Osteocyte (in vitro differentiated cells): ENCODE data around the gene TRPC3. TPM values are rescaled to one million over a fixed set of nuclear protein-coding genes. Genes with fewer than 3 reads are reported as not detected.

ENCODE experiments used
- DNase-seq: peaks from one replicate; pipeline ENCODE4 v3.0.0; 2021; ENCODE audit warnings: mixed read lengths; ENCODE audit not compliant: unreplicated experiment; ENCODE audit errors: extremely low spot score
- H3K27ac Mint-ChIP-seq: one replicate; pipeline ENCODE4 v1.8.0; 2021; ENCODE audit warnings: mild to moderate bottlenecking, mixed read lengths; ENCODE audit not compliant: unreplicated experiment
- H3K27me3 Mint-ChIP-seq: one replicate; pipeline ENCODE4 v1.8.0; 2021; ENCODE audit warnings: mixed read lengths; ENCODE audit not compliant: unreplicated experiment
- H3K36me3 Mint-ChIP-seq: one replicate; pipeline ENCODE4 v1.8.0; 2021; ENCODE audit warnings: mixed read lengths; ENCODE audit not compliant: unreplicated experiment
- H3K4me1 Mint-ChIP-seq: one replicate; pipeline ENCODE4 v1.8.0; 2021; ENCODE audit warnings: mixed read lengths; ENCODE audit not compliant: unreplicated experiment
- H3K4me3 Mint-ChIP-seq: one replicate; pipeline ENCODE4 v1.8.0; 2021; ENCODE audit warnings: mild to moderate bottlenecking, moderate library complexity, mixed read lengths; ENCODE audit not compliant: unreplicated experiment
- H3K9me3 Mint-ChIP-seq: one replicate; pipeline ENCODE4 v1.8.0; 2021; ENCODE audit warnings: mixed read lengths; ENCODE audit not compliant: unreplicated experiment
- total RNA-seq: library from RNA; stranded (reverse); gene quantifications from 2 replicates; pipeline ENCODE4 v1.2.1, GENCODE V29; 2021
- TF ChIP-seq, protein P1 (sequence below): fragments of 200-600 bp; sonication (generic); IDR thresholded peaks from 2 replicates; pipeline ENCODE4 v1.5.0; 2021; ENCODE audit warnings: antibody characterized with exemption, mild to moderate bottlenecking, moderate library complexity

Gene TRPC3
- total RNA-seq, 1 donor from 2014 or later, result 0.67 TPM

DNA sequence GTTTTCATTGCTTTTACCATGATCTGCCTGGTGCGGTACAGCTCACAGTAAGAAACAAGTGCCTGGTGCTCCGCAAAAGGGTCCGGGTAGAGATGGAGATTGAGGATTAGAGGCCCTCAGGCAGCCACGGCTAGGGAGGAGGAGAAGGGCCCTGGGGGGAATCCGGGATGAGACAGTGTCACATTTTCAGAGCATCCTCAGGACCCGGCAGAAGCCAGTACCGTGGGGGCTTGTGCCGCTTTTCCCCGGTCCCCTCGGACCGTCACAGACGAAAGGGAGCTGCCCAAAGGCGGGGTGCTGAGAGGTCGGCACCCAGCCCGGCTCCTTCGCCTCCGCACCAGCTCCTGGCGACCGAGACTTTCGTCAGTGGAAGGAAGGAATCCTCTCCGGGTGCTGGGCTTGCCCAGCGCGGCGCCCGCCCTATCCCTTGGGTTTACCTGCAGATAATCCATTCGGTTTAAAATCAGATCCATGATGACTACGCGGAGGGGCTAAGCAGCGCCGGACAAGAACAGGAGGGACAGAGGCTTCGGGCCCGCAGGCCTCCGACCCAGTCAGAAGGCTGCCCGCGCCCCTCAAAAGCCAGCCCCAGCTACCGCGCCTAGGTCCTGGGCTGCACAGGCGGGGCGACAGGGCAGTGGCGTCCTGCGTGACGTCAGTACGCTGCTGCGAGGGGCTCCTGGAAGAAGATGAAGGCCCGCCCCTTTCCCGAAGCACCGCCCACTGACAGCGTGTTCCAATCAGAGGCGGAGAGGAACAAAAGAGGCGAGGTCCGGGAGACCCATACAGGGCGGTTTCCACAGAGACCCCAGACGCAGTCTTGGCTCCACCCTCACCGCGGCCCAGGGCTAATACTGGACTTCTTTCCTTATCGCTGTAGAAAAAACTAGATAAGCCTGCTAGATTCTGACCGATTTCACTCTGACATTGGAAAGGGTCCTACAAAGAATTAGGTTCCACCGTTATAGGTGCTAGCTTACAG, 81.7 kb downstream of the TRPC3 start, which contains the start of gene BBS7:
TSS of gene BBS7 (minus strand) at position 634 of the 982 bp plus-strand sequence. CDS start at position 473, 161 bp downstream.
- H3K36me3 Mint-ChIP-seq, result peaks cover 20% of the 10 kb centered on the region
- H3K27me3 Mint-ChIP-seq, result no peaks in the 10 kb centered on the region
- peak within 1 kb of the TSS; percentile 95 for H3K4me3 Mint-ChIP-seq
- no peaks in the 10 kb centered on the region for H3K9me3 Mint-ChIP-seq
- peak; percentile 98 for DNase-seq
- H3K4me1 Mint-ChIP-seq, result peaks cover 19% of the 10 kb centered on the region
- TF ChIP-seq, protein P1, sequence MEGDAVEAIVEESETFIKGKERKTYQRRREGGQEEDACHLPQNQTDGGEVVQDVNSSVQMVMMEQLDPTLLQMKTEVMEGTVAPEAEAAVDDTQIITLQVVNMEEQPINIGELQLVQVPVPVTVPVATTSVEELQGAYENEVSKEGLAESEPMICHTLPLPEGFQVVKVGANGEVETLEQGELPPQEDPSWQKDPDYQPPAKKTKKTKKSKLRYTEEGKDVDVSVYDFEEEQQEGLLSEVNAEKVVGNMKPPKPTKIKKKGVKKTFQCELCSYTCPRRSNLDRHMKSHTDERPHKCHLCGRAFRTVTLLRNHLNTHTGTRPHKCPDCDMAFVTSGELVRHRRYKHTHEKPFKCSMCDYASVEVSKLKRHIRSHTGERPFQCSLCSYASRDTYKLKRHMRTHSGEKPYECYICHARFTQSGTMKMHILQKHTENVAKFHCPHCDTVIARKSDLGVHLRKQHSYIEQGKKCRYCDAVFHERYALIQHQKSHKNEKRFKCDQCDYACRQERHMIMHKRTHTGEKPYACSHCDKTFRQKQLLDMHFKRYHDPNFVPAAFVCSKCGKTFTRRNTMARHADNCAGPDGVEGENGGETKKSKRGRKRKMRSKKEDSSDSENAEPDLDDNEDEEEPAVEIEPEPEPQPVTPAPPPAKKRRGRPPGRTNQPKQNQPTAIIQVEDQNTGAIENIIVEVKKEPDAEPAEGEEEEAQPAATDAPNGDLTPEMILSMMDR, result no peak
- H3K27ac Mint-ChIP-seq, result peak within 1 kb of the TSS; percentile 97

DNA sequence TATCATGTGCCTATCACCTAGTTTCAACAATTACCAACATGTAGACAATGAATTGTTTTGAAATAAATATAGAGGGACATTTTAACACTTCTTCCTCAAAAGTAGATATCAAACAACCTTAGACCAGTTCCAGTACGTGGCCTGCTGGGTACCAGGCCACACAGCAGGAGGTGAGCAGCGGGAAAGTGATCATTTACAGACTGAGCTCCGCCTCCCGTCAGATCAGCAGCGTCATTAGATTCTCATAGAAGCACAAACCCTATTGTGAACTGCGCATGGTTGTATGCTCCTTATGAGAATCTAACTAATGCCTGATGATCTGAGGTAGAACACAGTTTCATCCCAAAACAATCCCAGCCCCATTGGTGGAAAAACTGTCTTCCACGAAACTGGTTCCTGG, 88.1 kb downstream of the TRPC3 start:
- TF ChIP-seq, protein P1, result no peak
- no peaks in the 10 kb centered on the region for H3K27me3 Mint-ChIP-seq
- DNase-seq, result no peak
- H3K4me1 Mint-ChIP-seq, result peaks cover 5% of the 10 kb centered on the region
- H3K4me3 Mint-ChIP-seq, result no peak overlapping the region
- peaks cover 21% of the 10 kb centered on the region for H3K36me3 Mint-ChIP-seq
- no peaks in the 10 kb centered on the region for H3K9me3 Mint-ChIP-seq
- no peak overlapping the region for H3K27ac Mint-ChIP-seq

GRCh38 chr4:121861426-121861825, 90.4 kb downstream of the TRPC3 start:
- TF ChIP-seq, protein P1, result no peak
- Mint-ChIP-seq H3K27me3 (no peaks in the 10 kb centered on the region), H3K9me3 (no peaks in the 10 kb centered on the region), H3K4me3 (no peak overlapping the region), H3K4me1 (peaks cover 2% of the 10 kb centered on the region), H3K36me3 (peaks cover 13% of the 10 kb centered on the region), H3K27ac (no peak overlapping the region)
- no peak for DNase-seq

- H3K27me3 Mint-ChIP-seq, result no peaks in the 10 kb centered on the region
- H3K4me3 Mint-ChIP-seq, result no peak overlapping the region
- no peak for DNase-seq
- TF ChIP-seq, protein P1, result no peak
- H3K36me3 Mint-ChIP-seq, result peaks cover 4% of the 10 kb centered on the region
- H3K4me1 Mint-ChIP-seq, result peaks cover 2% of the 10 kb centered on the region
- H3K27ac Mint-ChIP-seq, result no peak overlapping the region
- no peaks in the 10 kb centered on the region for H3K9me3 Mint-ChIP-seq
These were observed 91.7 kb downstream of the TRPC3 start for GRCh38 chr4:121860121-121860520.

GRCh38 chr4:121851354-121851753, 100.5 kb downstream of the TRPC3 start:
- no peaks in the 10 kb centered on the region for H3K9me3 Mint-ChIP-seq
- no peak overlapping the region for H3K4me3 Mint-ChIP-seq
- TF ChIP-seq, protein P1, result no peak
- peaks cover 33% of the 10 kb centered on the region for H3K36me3 Mint-ChIP-seq
- H3K27ac Mint-ChIP-seq, result no peak overlapping the region
- DNase-seq, result no peak
- no peaks in the 10 kb centered on the region for H3K4me1 Mint-ChIP-seq
- no peaks in the 10 kb centered on the region for H3K27me3 Mint-ChIP-seq
